Measurements from ENCODE around the gene SNAP29.
"Not testable (repeated sequence)": the region's sequence is repeated elsewhere in the genome, so short reads cannot be mapped to it uniquely, and the experiment has no call there.

Gene SNAP29

DNA sequence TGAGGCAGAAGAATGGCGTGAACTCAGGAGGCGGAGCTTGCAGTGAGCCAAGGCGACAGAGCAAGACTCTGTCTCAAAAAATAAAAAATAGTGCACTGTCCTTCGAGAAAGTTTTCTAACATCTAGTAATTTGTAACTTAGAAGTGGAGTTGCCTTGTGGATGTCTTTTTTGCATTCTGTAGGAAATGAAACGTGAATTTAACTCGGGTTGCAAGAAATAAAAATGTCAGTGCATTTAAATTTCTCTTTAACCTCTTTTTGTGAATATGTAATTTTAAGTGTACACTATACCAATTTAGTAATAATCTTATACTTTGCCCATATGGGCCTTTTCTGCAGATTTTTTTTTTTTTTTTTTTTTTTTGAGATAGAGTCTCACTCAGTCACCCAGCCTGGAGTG is 32.2 kb downstream of the SNAP29 start:
- in situ Hi-C loops (cut with HindIII; ENCODE audit: low sequenced_read_pairs): no loop called here

DNA sequence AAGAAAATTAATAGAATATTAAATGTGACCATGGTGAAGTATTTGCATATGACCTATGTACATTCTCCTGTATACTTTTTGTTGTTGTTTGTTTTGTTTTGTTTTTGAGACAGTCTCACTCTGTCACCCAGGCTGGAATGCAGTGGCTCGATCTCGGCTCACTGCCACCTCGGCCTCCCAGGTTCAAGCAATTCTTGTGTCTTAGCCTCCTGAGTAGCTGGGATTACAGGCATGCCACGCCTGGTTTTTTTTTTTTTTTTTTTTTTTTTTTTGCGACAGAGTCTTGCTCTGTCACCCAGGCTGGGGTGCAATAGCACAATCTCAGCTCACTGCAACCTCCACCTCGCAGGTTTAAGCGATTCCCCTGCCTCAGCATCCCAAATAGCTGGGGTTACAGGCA is 38.9 kb downstream of the SNAP29 start:
- in situ Hi-C loops (cut with HindIII; ENCODE audit: low sequenced_read_pairs): not testable (repeated sequence)

DNA sequence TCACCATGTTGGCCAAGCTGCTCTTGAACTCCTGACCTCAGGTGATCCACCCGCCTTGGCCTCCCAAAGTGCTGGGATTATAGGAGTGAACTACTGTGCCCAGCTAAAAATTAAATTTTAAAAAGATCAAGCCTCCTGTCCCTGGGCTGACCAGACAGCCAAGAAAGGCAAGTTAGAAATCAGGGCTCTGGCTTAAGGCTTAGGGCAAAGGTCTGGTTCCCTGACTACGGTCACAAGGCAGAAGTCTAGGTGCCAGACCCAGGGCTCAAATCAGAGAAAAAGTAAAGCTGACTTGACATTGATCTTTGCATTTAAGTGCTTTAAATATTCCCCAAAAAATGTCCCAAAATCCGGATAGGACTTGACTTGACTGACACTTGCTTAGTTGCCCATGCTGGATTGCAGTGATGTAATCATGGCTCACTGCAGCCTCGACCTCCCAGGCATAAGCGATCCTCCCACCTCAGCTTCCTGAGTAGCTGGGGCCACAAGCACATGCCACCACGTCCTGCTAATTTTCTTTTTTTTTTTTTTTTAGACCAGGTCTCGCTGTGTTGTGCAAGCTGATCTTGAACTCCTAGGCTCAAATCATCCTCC is 41.1 kb downstream of the SNAP29 start:
- in situ Hi-C loops (cut with HindIII; ENCODE audit: low sequenced_read_pairs): no loop called here

DNA sequence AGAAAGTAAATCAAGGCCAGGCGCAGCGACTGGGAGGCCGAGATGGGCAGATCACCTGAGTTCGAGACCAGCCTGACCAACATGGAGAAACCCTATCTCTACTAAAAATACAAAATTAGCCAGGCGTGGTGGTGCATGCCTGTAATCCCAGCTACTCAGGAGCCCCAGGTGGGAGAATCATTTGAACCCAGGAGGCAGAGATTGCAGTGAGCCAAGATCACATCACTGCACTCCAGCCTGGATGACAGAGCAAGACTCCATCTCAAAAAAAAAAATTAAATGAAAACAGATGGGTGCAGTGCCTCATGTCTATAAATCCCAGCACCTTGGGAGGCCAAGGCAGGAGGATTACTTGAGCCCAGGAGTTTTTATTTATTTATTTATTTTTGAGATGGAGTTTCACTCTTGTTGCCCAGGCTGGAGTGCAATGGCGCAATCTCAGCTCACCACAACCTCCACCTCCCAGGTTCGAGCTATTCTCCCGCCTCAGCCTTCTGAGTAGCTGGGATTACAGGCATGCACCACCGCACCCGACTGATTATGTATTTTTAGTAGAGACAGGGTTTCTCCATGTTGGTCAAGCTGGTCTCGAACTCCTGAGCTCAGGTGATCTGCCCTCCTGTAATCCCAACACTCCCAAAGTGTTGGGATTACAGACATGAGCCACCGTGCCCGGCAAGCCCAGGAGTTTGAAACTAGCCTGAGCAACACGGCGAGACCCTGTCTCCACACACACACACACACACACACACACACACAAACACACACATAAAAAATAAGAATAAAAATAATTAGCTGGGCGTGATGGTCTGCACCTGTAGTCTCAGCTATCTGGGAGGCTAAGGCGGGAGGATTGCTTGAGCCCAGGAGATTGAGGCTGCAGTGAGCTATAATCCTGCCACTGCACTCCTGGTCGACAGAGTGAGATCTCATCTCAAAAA is 42.6 kb downstream of the SNAP29 start:
- in situ Hi-C loops (cut with HindIII; ENCODE audit: low sequenced_read_pairs): not testable (repeated sequence)

DNA sequence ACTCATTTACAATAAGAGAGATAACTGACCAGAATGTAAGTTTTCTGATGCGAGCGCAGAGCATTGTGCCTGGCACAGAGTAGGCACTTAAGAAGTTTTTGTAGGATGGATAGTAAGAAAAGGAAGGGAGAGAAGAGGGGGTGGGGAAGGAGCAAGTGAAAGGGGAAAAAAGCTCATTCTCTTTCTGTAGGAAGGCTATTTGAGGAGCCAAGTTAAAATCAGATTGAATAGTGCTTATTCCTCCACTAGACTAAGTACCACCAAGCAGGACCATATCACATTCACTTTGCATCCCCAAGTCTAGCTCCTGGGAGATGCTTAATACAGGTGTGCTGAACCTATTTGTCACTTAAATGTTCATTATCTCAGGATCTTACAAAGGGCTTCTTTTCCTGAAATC is 44.3 kb downstream of the SNAP29 start:
- in situ Hi-C loops (cut with HindIII; ENCODE audit: low sequenced_read_pairs): no loop called here

DNA sequence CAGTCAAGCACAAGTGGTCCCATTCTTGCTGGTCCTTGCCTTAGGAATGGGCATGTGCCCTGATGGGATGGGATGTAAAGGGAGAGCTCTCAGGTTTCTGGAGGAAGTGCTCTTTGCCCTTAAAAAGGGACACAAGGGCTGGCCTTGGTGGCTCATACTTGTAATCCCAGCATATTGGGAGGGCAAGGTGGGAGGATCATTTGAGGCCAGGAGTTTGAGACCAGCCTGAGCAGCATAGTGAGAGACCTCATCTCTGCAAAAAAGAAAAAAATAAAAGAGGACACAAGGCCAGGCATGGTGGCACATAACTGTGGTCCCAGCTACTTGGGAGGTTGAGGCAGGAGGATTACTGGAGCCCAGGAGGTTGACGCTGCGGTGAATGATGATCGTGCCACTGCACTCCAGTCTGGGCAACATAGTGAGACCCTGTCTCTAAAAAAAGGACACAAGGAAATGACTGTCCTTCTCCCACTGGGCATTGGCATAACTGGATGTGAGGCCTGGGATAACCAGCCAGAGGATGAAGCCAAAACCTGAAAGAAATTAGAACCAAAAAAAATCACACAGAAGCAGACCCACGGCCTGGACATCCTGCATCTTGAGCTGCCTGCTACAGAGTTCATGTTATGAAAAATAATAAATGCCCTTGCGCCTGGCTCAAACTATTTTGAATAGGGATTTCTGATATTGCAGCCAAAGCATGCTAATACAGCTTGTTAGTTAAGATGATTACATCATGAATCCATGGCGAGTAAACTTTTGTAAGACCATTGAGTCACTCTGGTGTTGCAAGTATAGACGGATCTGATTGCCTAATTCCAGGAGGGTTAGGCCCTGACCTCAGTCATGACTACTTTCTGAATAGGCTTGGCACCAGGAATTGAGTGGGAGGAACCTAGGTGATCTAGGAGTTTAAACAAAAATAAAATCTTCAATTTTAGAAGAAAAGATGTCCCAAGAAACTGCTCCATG is 45.5 kb downstream of the SNAP29 start:
- in situ Hi-C loops (cut with HindIII; ENCODE audit: low sequenced_read_pairs): no loop called here

DNA sequence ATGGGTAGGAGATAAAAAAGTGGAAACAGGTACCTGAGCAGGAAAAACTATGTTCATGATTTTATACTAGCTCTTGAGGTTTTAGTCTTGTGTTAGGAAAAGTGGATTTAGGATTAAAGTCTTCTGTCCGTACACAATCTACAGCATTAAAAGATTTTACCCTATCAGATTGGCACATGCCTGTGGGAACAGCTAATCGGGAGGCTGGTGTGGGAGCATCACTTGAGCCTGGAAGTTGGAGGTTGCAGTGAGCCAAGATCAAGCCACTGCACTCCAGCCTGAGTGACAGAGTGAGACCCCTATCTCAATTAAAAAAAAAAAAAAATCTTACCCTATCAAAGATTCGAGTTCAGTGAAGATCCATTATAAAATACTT is 46.2 kb downstream of the SNAP29 start:
- in situ Hi-C loops (cut with HindIII; ENCODE audit: low sequenced_read_pairs): no loop called here

DNA sequence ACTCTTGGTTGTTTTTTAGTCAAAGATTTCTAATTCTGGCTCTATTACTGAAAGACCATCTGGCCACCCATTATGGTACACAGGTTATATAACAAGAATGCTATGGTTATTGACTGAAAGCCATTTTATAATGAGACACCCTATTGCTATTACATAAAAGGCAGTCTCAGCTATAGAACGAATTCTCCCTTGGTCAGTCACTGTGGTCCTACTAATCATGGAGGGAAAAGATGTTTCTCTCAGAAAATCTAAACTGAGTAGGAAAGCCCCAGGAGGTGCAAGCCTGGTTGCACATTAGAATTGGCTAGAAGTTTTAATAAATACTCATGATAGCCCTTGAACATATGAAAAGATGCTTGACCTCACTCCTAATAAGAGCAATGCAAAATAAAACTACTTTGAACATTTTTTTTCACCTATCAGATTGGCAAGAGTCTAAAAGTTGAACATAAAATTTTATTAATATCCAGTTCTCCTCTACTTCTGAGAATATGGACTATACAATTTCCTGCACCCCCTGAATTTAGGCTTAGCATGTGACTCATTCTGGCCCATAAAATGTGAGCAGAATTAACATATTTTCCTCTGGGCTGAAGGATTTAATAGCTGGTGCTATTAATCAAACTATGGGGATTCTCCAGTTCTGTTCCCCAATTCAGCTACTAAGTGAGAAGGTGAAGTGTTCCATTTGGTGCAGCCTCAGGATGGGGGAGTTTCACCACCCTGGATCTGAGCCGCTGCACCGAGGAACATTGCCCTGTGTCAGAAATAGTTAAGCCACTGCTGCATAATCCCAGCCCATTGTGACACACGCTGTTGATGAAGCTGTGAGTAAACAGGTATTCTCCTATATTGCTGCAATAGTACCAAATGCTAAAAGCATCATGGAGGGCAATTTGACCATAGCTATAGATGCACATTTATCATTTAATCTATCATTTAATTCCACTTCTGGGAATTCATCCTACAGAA is 46.9 kb downstream of the SNAP29 start:
- in situ Hi-C loops (cut with HindIII; ENCODE audit: low sequenced_read_pairs): no loop called here

DNA sequence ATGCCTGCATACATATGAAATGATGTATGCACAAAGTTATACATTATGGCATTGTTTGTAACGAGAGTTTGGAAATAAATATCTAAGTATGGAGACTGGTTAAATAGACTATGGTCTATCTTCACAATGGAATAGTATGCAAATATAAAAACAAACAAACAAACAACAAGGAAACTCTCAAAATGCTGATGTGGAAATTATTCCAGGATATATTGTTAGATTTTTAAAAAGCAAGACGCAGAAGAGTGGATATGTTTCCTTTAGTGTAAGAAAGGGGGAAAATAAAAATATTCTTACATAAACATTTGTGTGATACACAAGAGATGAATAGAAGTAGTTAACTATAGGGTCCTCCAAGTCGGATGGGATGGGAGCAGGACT is 47.6 kb downstream of the SNAP29 start:
- in situ Hi-C loops (cut with HindIII; ENCODE audit: low sequenced_read_pairs): no loop called here

DNA sequence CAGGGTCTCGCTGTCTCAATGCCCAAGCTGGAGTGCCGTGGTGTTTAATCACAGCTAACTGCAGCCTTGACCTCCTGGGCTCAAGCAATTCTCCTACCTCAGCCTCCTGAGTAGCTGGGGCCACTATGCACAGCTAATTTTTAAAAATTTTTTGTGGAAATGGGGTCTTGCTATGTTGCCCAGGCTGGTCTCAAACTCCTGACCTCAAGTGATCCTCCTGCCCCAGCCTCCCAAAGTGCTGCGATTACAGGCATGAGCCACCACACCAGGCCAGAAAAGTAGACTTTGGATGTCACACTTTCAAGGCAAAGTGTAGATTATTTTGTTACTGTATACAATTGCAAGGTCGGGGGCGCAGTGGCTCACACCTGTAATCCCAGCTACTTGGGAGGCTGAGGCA is 49.9 kb downstream of the SNAP29 start:
- in situ Hi-C loops (cut with HindIII; ENCODE audit: low sequenced_read_pairs): not testable (repeated sequence)

DNA sequence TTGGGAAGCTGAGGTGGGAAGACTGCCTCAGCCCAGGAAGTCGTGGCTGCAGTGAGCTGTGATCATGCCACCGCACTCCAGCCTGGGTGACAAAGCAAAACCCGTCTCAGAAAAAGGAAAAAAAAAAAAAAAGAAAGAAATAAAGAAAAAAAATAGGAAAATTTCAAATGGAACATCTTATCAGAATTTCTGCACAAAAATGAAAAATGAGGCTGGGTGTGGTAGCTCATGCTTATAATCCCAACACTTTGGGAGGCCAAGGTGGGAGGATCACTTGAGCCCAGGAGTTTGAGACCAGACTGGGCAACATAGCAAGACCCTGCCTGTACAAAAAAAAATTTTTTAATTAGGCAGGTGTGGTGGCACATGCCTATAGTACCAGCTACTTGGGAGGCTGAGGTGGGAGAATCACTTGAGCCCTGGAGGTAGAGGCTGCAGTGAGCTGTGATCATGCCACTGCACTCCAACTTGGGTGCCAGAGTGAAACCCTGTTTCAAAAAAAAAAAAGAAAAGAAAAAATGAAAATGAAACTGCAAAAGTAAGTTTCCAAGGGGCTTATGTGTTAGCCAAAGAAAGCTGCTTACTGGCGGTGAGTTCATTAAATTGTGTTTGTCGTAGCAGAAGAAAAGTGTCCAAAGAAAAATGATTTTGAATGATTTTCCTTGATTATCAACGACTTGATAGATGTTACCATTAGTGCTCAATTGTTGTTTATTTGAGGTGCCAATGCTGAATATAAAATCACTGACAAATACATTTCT is 50.9 kb downstream of the SNAP29 start:
- in situ Hi-C loops (cut with HindIII; ENCODE audit: low sequenced_read_pairs): no loop called here

DNA sequence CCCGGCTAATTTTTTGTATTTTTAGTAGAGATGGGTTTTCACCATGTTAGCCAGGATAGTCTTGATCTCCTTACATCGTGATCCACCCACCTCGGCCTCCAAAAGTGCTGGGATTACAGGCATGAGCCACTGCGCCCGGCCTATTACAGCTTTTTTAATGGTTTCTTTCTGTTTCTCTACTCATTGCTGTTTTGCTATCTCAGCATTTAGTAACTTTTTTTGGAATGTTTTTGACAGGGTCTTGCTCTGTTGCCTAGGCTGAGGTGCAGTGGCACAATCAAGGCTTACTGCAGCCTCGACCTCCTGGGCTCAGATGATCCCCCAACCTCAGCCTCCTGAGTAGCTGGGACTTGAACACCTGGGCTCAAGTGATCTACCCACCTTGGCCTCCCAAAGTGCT is 53.7 kb downstream of the SNAP29 start:
- in situ Hi-C loops (cut with HindIII; ENCODE audit: low sequenced_read_pairs): no loop called here

DNA sequence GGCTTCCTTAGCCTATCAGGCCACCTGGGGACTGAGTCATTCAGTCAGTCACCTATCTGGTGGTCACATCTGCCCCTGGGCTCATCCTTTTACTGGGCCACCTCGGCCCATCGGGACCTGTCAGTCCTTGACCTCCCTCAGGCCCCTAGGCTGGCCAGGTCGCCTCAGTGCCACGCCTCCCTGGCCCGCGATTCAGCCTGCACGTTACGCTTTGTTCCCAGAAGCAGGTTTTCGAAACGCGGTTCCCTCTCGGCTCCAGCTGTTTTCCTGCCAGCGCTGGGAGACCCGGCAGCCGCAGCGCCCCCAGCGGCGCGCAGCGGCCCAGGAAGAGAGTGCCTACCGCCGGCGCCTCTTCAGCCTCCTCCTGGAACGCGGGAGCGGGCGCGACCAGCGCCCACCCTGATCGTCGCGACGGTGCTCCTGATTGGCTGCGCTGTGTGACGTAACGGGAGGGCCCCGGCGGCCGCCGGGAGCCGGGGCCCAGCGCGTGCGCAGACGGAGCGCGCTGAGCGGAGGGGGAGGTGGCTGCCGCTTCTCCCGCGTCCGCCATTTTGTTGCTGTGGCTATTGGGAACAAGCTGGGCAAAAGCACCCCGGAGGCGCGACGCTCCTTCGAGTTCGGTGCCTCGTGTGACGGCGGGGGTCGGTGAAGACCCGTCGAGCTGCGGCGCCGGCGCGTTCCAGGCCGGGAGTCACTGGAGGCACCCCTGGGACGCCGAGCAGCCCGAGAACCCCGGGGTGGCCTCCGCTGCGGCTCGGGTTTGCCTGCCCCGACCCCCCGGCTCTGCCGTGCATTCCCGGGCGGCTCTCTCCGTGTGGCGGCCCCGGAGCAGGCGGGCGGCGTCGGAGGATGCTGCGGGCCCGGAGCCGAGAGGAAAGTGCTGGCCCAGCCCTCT is 58.4 kb downstream of the SNAP29 start, which contains the start of gene CRKL:
Gene CRKL (plus strand): TSS at position 492 of the 895 bp plus-strand sequence. CDS start 528 bp downstream, outside the sequence.
- in situ Hi-C loops (cut with HindIII; ENCODE audit: low sequenced_read_pairs): no loop called here

DNA sequence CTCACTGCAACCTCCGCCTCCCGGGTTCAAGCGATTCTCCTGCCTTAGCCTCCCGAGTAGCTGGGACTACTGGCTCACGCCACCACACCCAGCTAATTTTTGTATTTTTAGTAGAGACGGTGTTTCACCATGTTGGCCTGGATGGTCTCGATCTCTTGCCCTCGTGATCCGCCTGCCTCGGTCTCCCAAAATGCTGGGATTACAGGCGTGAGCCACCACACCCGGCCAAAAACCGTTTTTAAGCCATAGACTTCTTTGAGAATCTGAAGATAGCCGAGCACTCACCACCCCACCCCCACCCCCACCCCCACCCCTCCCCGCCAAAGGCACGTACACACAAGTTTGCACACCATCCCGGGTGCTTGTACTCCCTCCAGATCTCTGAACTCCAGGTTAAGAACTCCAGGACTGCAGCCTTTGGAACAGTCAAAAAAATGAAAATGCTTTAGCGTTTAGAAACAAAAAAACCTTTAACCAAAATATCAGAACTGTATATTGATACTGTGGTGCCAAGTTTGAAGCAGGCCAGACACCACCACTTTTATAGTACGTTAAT is 59.9 kb downstream of the SNAP29 start:
- in situ Hi-C loops (cut with HindIII; ENCODE audit: low sequenced_read_pairs): no loop called here

DNA sequence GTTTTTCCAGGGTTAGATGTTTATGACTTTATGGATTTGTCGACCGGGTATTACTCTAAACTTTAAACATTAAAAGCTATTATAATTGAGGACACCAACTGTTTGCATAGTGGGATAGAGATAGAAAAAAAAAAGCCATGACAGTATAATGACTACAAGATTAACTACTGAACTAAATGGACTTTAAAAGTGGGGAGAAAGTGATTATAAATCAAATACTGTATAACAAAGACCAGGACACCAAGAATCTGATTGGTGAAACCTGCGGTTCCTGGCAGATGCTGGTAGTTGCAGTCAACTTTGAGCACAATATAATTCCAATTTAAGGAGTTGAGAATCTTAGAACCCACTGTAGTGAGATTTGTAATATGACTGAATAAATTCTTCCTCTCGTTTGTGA is 60.9 kb downstream of the SNAP29 start:
- in situ Hi-C loops (cut with HindIII; ENCODE audit: low sequenced_read_pairs): no loop called here

DNA sequence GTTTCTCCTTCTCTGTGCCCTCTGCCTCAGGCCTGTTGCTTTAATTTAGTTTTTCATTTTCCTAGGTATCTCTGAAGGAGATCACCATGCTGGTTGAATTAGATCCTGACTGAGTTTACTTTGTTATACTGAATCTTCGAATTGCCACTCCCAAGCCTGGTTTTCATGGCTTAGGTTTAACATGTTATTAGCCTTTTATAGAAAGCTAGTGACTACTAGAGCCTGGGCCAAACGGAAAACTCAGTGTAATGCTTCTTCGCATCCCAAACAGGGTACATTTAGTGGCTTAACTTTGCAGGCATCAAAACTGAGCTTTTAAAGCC is 62.0 kb downstream of the SNAP29 start:
- in situ Hi-C loops (cut with HindIII; ENCODE audit: low sequenced_read_pairs): no loop called here

DNA sequence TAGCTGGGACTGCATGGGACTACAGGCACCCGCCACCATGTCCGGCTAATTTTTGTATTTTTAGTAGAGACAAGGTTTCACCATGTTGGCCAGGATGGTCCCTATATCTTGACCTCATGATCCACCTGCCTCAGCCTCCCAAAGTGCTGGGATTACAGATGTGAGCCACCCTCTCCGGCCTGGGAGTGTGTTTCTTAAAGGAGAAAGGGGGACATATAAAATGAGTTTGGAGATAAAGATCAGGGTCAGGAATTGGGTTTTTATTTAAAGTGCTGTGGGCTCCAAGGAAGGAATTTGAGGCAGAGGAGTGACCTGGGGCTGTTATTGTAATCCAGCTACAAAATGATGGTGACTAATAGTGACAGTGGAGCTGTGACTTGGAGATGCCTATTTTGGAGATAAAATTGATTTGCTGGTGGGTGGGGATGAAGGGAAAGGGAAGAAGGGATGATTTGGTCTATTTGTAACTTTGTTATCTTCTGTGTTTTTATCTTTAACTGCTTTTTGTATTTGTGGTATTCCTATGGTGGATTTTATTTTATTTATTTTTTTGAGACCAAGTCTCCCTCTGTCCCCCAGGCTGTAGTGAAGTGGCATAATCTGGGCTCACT is 63.4 kb downstream of the SNAP29 start:
- in situ Hi-C loops (cut with HindIII; ENCODE audit: low sequenced_read_pairs): no loop called here

DNA sequence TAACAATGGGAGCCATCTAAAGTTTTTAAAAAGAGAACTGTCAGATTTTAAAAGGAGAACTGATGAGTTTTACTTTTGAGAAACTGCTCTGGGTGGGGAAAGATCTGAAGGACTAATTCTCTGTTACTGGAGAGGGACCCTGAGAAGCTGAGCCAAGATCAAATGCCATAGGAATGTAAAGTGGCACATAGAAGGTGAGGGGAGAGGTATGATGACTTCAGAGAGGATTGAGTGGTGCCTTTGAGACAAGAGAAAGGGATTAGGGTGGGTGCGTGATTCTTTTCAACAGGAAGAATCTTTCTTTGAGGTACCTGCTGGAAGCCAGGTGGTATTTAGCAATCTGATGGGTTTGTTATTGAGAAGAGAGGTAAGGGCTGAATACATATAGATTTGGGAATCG is 67.4 kb downstream of the SNAP29 start:
- in situ Hi-C loops (cut with HindIII; ENCODE audit: low sequenced_read_pairs): no loop called here
